H4 (cell line): ENCODE results near the gene ZNRF1. TPM values are rescaled to one million over a fixed set of nuclear protein-coding genes. Genes with fewer than 3 reads are reported as not detected.
A peak's percentile ranks its signal among the peaks of the same experiment; 100 is the strongest.

ENCODE experiments used
- DNase-seq: peaks from one replicate; pipeline ENCODE4 v3.0.0-alpha.2; 2015; ENCODE audit warnings: low spot score
- total RNA-seq: library from RNA; depleted of rRNA; stranded (reverse); fragments of >200 nt; shearing (Covaris generic); gene quantifications from 2 replicates; pipeline ENCODE4 v1.2.3, GENCODE V29; 2014; rRNA removed

ZNRF1 gene
- total RNA-seq, 1 experiment from 2014 or later = 3.8 TPM

DNA sequence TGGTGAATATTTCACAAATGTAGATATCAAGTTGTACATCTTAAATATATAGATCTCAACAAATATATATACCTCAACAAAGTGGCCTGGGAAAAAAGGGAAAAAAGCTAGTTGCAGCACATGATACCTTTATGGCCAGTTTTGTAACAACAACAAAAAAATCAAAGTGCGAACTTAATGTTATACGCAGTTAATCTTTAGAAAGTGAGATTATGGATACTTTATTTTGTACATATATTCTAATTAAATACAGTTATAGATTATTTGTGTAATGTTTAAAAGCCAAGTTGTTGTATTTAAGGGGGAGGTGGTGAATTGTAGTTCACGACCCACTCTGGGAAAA, 149.1 kb downstream of the ZNRF1 start:
- DNase-seq = no peak

- peak; percentile 86 for DNase-seq
Observed at GRCh38 chr16:75148311-75149195, 149.7 kb downstream of the ZNRF1 start, which contains the start of gene ZFP1. Gene ZFP1 (plus strand): TSS chr16:75148524. CDS start chr16:75152952, 4,428 bp downstream.

- no peak for DNase-seq
Observed at GRCh38 chr16:75151798-75152197, 153.0 kb downstream of the ZNRF1 start.

DNA sequence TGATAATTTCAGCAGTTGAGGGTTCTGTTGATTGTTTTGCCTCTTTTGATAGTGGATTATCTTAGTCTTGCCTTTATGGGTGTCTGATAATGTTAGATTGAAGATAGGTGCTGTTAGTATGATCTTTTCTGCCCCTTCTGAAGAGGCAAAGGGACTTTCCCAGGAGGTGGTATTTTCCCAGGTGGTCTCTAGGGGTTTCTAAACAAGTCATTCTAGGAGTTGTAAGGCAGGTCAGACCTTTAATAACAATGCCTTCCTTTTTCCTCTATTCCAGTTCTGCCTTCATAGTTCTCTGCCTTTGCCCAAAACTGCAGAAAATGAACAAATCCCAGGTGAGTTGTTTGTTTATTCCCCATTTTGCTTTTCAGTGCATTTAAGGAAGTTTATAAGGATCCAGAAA, 153.8 kb downstream of the ZNRF1 start:
- no peak for DNase-seq

DNA sequence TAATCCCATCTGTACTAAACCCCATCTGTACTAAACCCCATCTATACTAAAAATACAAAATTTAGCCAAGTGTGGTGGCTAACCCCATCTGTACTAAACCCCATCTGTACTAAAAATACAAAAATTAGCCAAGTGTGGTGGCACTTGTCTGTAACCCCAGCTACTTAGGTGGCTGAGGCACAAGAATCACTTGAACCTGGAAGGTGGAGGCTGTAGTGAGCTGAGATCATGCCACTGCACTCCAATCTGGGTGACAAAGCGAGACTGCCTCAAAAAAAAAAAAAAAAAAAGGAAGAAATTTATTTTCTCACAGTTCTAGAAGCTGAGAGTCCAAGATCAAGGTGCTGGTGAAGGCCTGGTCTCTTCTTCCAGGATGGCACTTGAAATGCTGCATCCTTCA, 161.6 kb downstream of the ZNRF1 start:
- no peak for DNase-seq

Other genes starting within 250 kb of the ZNRF1 start
- not detected in 2 replicates for gene FA2H, start 224.2 kb upstream of the ZNRF1 start, total RNA-seq
- gene WDR59, start 13.9 kb upstream of the ZNRF1 start, total RNA-seq = 6.5 and 21.7 TPM in 2 replicates
- 0.10 and 2.4 TPM in 2 replicates for gene LDHD, start 117.8 kb downstream of the ZNRF1 start, total RNA-seq
- gene ZFP1, start 149.5 kb downstream of the ZNRF1 start, total RNA-seq = 8.4 and 10.0 TPM in 2 replicates
- gene CTRB2, start 208.1 kb downstream of the ZNRF1 start, total RNA-seq = not detected in 2 replicates
- not detected in 2 replicates for gene CTRB1, start 220.0 kb downstream of the ZNRF1 start, total RNA-seq